ENCODE data around the gene PKIB. TPM values are rescaled to one million over a fixed set of nuclear protein-coding genes. Genes with fewer than 3 reads are reported as not detected.
"Not testable (repeated sequence)": the region's sequence is repeated elsewhere in the genome, so short reads cannot be mapped to it uniquely, and the experiment has no call there.

The PKIB gene
- total RNA-seq, 4 donors from 2014 or later = 0.26 to 6.7 (median 3.2) TPM

GRCh38 chr6:122641819-122642218, 31.6 kb downstream of the PKIB start:
- Histone ChIP-seq H3K36me3 (no peaks in the 10 kb centered on the region), H3K27ac (no peak overlapping the region), H3K4me1 (no peaks in the 10 kb centered on the region), H3K9me3 (no peaks in the 10 kb centered on the region), H3K27me3 (no peaks in the 10 kb centered on the region), H3K4me3 (no peak overlapping the region)
- intact Hi-C loops (cut with DNase I) = no loop called here
- WGBS, 2 donors = 56 to 63% methylated on average over 3 of the region's 3 CpGs
- TF ChIP-seq POLR2A (IDR thresholded peaks at IDR 0.05) = no peak
- TF ChIP-seq, protein P1, sequence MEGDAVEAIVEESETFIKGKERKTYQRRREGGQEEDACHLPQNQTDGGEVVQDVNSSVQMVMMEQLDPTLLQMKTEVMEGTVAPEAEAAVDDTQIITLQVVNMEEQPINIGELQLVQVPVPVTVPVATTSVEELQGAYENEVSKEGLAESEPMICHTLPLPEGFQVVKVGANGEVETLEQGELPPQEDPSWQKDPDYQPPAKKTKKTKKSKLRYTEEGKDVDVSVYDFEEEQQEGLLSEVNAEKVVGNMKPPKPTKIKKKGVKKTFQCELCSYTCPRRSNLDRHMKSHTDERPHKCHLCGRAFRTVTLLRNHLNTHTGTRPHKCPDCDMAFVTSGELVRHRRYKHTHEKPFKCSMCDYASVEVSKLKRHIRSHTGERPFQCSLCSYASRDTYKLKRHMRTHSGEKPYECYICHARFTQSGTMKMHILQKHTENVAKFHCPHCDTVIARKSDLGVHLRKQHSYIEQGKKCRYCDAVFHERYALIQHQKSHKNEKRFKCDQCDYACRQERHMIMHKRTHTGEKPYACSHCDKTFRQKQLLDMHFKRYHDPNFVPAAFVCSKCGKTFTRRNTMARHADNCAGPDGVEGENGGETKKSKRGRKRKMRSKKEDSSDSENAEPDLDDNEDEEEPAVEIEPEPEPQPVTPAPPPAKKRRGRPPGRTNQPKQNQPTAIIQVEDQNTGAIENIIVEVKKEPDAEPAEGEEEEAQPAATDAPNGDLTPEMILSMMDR (IDR thresholded peaks at IDR 0.05) = no peak
- no peak for DNase-seq

DNA sequence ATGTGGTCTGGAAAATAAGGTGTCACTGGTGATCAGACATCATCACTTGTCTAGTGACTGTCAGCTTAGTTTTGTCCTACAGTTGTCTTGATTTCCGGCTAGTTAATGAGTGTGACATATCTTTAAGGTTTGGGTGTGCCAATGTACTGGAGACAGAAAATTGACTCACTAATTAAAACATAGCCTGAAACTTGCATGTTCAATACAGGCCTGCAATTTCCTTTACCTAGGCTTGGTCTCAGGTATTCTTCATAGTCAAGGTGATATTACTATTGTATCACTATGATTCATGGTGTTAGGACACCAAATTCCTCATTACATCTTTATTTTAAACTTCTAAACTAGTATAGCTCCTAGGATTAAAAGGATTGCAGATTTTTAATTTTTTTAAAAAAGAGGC, 32.4 kb downstream of the PKIB start:
- H3K4me1 ChIP-seq; H3K9me3 ChIP-seq; intact Hi-C loops (cut with DNase I); H3K27me3 ChIP-seq; H3K27ac ChIP-seq; DNase-seq; H3K4me3 ChIP-seq; H3K36me3 ChIP-seq: not testable (repeated sequence)
- 44 to 63% methylated on average over 1 of the region's 1 CpG for WGBS, 2 donors

GRCh38 chr6:122645256-122645655, 35.1 kb downstream of the PKIB start:
- Histone ChIP-seq H3K4me3 (no peak overlapping the region), H3K4me1 (no peaks in the 10 kb centered on the region), H3K9me3 (no peaks in the 10 kb centered on the region), H3K27me3 (no peaks in the 10 kb centered on the region), H3K36me3 (no peaks in the 10 kb centered on the region), H3K27ac (no peak overlapping the region)
- no peak for DNase-seq
- intact Hi-C loops (cut with DNase I) = no loop called here
- 80 to 89% methylated on average over 4 of the region's 4 CpGs for WGBS, 2 donors
- TF ChIP-seq, protein P1 (IDR thresholded peaks at IDR 0.05) = no peak
- no peak for TF ChIP-seq POLR2A (IDR thresholded peaks at IDR 0.05)

DNA sequence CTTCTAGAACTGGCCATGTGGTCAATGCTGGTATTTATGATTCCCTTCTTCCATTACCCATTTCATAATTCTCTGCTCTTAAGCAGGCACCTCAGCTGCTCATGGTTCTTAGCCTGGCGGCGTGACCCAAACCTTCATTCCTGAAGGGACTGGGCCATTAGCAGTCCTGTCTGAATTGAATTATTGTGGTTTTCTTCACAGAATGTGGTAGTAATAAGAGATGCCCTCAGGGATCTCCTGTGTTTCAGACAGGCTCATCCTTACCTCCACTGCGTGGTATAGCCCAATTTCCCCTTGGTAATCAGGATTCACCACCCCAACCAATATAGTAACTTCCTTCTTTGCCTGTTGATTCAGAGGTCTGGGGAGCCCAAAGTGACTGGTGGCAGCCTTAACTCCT, 37.6 kb downstream of the PKIB start:
- Histone ChIP-seq H3K27me3 (no peaks in the 10 kb centered on the region), H3K36me3 (no peaks in the 10 kb centered on the region), H3K27ac (no peak overlapping the region), H3K4me3 (no peak overlapping the region), H3K4me1 (no peaks in the 10 kb centered on the region), H3K9me3 (no peaks in the 10 kb centered on the region)
- WGBS, 2 donors = 57 to 61% methylated on average over 3 of the region's 3 CpGs
- TF ChIP-seq, protein P1 (IDR thresholded peaks at IDR 0.05) = no peak
- no peak for TF ChIP-seq POLR2A (IDR thresholded peaks at IDR 0.05)
- intact Hi-C loops (cut with DNase I) = no loop called here
- no peak for DNase-seq

- H3K9me3 ChIP-seq = no peaks in the 10 kb centered on the region
- WGBS, 2 donors = 62 to 72% methylated on average over 2 of the region's 2 CpGs
Measured at GRCh38 chr6:122648726-122649125, 38.5 kb downstream of the PKIB start.

More at GRCh38 chr6:122648726-122649125, 38.5 kb downstream of the PKIB start:
- Histone ChIP-seq H3K4me1 (no peaks in the 10 kb centered on the region), H3K36me3 (no peaks in the 10 kb centered on the region), H3K4me3 (no peak overlapping the region), H3K27ac (no peak overlapping the region), H3K27me3 (no peaks in the 10 kb centered on the region)
- intact Hi-C loops (cut with DNase I) = no loop called here
- DNase-seq = no peak
- no peak for TF ChIP-seq POLR2A (IDR thresholded peaks at IDR 0.05)
- TF ChIP-seq, protein P1 (IDR thresholded peaks at IDR 0.05) = no peak

Data from esophagus squamous epithelium (tissue), 5 donors.